Measurements from ENCODE around the gene VPREB3. TPM values are rescaled to one million over a fixed set of nuclear protein-coding genes. Genes with fewer than 3 reads are reported as not detected.

Gene VPREB3
- total RNA-seq, 1 experiment from 2014 or later: not detected

GRCh38 chr22:23744485-23744884, 9.7 kb downstream of the VPREB3 start:
- Mint-ChIP-seq H3K27ac (ENCODE audit: unreplicated experiment) (no peak overlapping the region), H3K9me3 (ENCODE audit: unreplicated experiment) (no peaks in the 10 kb centered on the region), H3K36me3 (ENCODE audit: insufficient read depth, unreplicated experiment) (peaks cover 6% of the 10 kb centered on the region), H3K4me3 (ENCODE audit: unreplicated experiment) (no peak overlapping the region), H3K4me1 (ENCODE audit: low read depth, unreplicated experiment) (peaks cover 2% of the 10 kb centered on the region), H3K27me3 (ENCODE audit: insufficient read depth, unreplicated experiment) (no peaks in the 10 kb centered on the region)
- intact Hi-C loops (cut with micrococcal nuclease; ENCODE audit: unreplicated experiment): no loop called here
- Histone ChIP-seq H3K4me1 (no peaks in the 10 kb centered on the region), H3K4me3 (ENCODE audit: low read depth, low read length) (no peak overlapping the region), H3K27me3 (replicated peaks; ENCODE audit: control insufficient read depth, insufficient read depth, low read length) (no peaks in the 10 kb centered on the region), H3K36me3 (ENCODE audit: control insufficient read depth, insufficient read depth, low read length) (no peaks in the 10 kb centered on the region), H3K9me3 (no peaks in the 10 kb centered on the region)
- DNase-seq: no peak
- ChIA-PET CTCF (no interaction called here), POLR2A (interaction anchor here (0.6 to 0.7 kb wide), 2 partner anchors 9 to 150 kb away, joined by 3 to 5 read pairs; partner anchors contain the start of gene MIF)
- BruUV-seq (replicated peaks): no TSS peak
- no peak for TF ChIP-seq CTCF (IDR thresholded peaks at IDR 0.05; ENCODE audit: insufficient read depth in 1 of 2, low read depth in 1 of 2, low read length in 1 of 2, severe bottlenecking in 1 of 2, unreplicated experiment in 1 of 2)

- no peaks in the 10 kb centered on the region for H3K27me3 ChIP-seq (replicated peaks; ENCODE audit: control insufficient read depth, insufficient read depth, low read length)
- intact Hi-C loops (cut with micrococcal nuclease; ENCODE audit: unreplicated experiment): no loop called here
- TF ChIP-seq CTCF (IDR thresholded peaks at IDR 0.05; ENCODE audit: insufficient read depth in 1 of 2, low read depth in 1 of 2, low read length in 1 of 2, severe bottlenecking in 1 of 2, unreplicated experiment in 1 of 2): no peak
- BruUV-seq (replicated peaks): no TSS peak
- Mint-ChIP-seq H3K27ac (ENCODE audit: unreplicated experiment) (no peak overlapping the region), H3K27me3 (ENCODE audit: insufficient read depth, unreplicated experiment) (no peaks in the 10 kb centered on the region), H3K9me3 (ENCODE audit: unreplicated experiment) (no peaks in the 10 kb centered on the region), H3K4me3 (ENCODE audit: unreplicated experiment) (no peak overlapping the region), H3K36me3 (ENCODE audit: insufficient read depth, unreplicated experiment) (peaks cover 6% of the 10 kb centered on the region), H3K4me1 (ENCODE audit: low read depth, unreplicated experiment) (no peaks in the 10 kb centered on the region)
- H3K4me3 ChIP-seq (ENCODE audit: low read depth, low read length): no peak overlapping the region
- ChIA-PET CTCF (no interaction called here), POLR2A (interaction anchor here (0.7 kb wide), 1 partner anchor 9 kb away, joined by 5 read pairs; no protein-coding TSS in a partner anchor)
- no peaks in the 10 kb centered on the region for H3K9me3 ChIP-seq
- H3K4me1 ChIP-seq: no peaks in the 10 kb centered on the region
- no peaks in the 10 kb centered on the region for H3K36me3 ChIP-seq (ENCODE audit: control insufficient read depth, insufficient read depth, low read length)
- DNase-seq: no peak
These were observed 10.2 kb downstream of the VPREB3 start for GRCh38 chr22:23744001-23744400.

- no peak overlapping the region for H3K4me3 ChIP-seq (ENCODE audit: low read depth, low read length)
- no peaks in the 10 kb centered on the region for H3K27me3 ChIP-seq (replicated peaks; ENCODE audit: control insufficient read depth, insufficient read depth, low read length)
- Mint-ChIP-seq H3K27me3 (ENCODE audit: insufficient read depth, unreplicated experiment) (no peaks in the 10 kb centered on the region), H3K4me3 (ENCODE audit: unreplicated experiment) (no peak overlapping the region), H3K4me1 (ENCODE audit: low read depth, unreplicated experiment) (no peaks in the 10 kb centered on the region), H3K9me3 (ENCODE audit: unreplicated experiment) (no peaks in the 10 kb centered on the region), H3K36me3 (ENCODE audit: insufficient read depth, unreplicated experiment) (peaks cover 6% of the 10 kb centered on the region), H3K27ac (ENCODE audit: unreplicated experiment) (no peak overlapping the region)
- no peak for TF ChIP-seq CTCF (IDR thresholded peaks at IDR 0.05; ENCODE audit: insufficient read depth in 1 of 2, low read depth in 1 of 2, low read length in 1 of 2, severe bottlenecking in 1 of 2, unreplicated experiment in 1 of 2)
- H3K36me3 ChIP-seq (ENCODE audit: control insufficient read depth, insufficient read depth, low read length): no peaks in the 10 kb centered on the region
- no peak for DNase-seq
- intact Hi-C loops (cut with micrococcal nuclease; ENCODE audit: unreplicated experiment): no loop called here
- H3K9me3 ChIP-seq: no peaks in the 10 kb centered on the region
- CTCF ChIA-PET: no interaction called here
- H3K4me1 ChIP-seq: no peaks in the 10 kb centered on the region
- POLR2A ChIA-PET: no interaction called here
- no TSS peak for BruUV-seq (replicated peaks)
These were observed 10.9 kb downstream of the VPREB3 start for GRCh38 chr22:23743303-23743705.
